HEK293 (cell line): ENCODE results near the gene PEAR1.
A peak's percentile ranks its signal among the peaks of the same experiment; 100 is the strongest.

Experiments
- BCL11A ChIP-seq: fragments of 450-650 bp; formaldehyde crosslinking; IDR thresholded peaks from 2 replicates; pipeline ENCODE4 v1.5.1; 2016; ENCODE audit warnings: low read depth, missing biosample characterization, missing genetic modification characterization
- EGR2 ChIP-seq: fragments of 450-650 bp; formaldehyde crosslinking; IDR thresholded peaks from 2 replicates; pipeline ENCODE4 v1.5.1; 2016; ENCODE audit warnings: low read depth, missing biosample characterization, missing genetic modification characterization
- HIC1 ChIP-seq: fragments of 450-650 bp; formaldehyde crosslinking; IDR thresholded peaks from 2 replicates; pipeline ENCODE4 v1.5.1; 2016; ENCODE audit warnings: missing biosample characterization, missing genetic modification characterization
- KLF1 ChIP-seq: fragments of 450-650 bp; formaldehyde crosslinking; IDR thresholded peaks from 2 replicates; pipeline ENCODE4 v1.5.1; 2016; ENCODE audit warnings: missing biosample characterization, missing genetic modification characterization
- KLF16 ChIP-seq: fragments of 450-650 bp; formaldehyde crosslinking; IDR thresholded peaks from 2 replicates; pipeline ENCODE4 v1.5.1; 2017; ENCODE audit warnings: missing biosample characterization, missing genetic modification characterization
- KLF8 ChIP-seq: fragments of 450-650 bp; formaldehyde crosslinking; IDR thresholded peaks from 2 replicates; pipeline ENCODE4 v1.5.1; 2016; ENCODE audit warnings: missing biosample characterization, missing genetic modification characterization
- MEIS1 ChIP-seq: sonication (generic); formaldehyde crosslinking; IDR thresholded peaks from 2 replicates; pipeline ENCODE4 v1.8.1; 2022; ENCODE audit warnings: missing genetic modification reagents, mild to moderate bottlenecking, borderline replicate concordance
- RBAK ChIP-seq: fragments of 450-650 bp; formaldehyde crosslinking; IDR thresholded peaks from 2 replicates; pipeline ENCODE4 v1.5.1; 2016; ENCODE audit warnings: missing biosample characterization, missing genetic modification characterization
- YY2 ChIP-seq: fragments of 450-650 bp; formaldehyde crosslinking; IDR thresholded peaks from 2 replicates; pipeline ENCODE4 v1.5.1; 2016; ENCODE audit warnings: missing biosample characterization, missing genetic modification characterization
- ZBTB48 ChIP-seq: fragments of 450-650 bp; formaldehyde crosslinking; IDR thresholded peaks from 2 replicates; pipeline ENCODE4 v1.5.1; 2016; ENCODE audit warnings: missing biosample characterization, missing genetic modification characterization
- ZFP41 ChIP-seq: fragments of 450-650 bp; formaldehyde crosslinking; IDR thresholded peaks from 2 replicates; pipeline ENCODE4 v1.5.1; 2016; ENCODE audit warnings: missing biosample characterization, missing genetic modification characterization, borderline replicate concordance
- ZNF112 ChIP-seq: fragments of 450-650 bp; formaldehyde crosslinking; IDR thresholded peaks from 2 replicates; pipeline ENCODE4 v1.5.0; 2017; ENCODE audit warnings: missing biosample characterization, missing genetic modification characterization
- ZNF157 ChIP-seq: fragments of 450-650 bp; formaldehyde crosslinking; IDR thresholded peaks from 2 replicates; pipeline ENCODE4 v1.5.1; 2016; ENCODE audit warnings: missing biosample characterization, missing genetic modification characterization
- ZNF16 ChIP-seq: fragments of 450-650 bp; formaldehyde crosslinking; IDR thresholded peaks from 2 replicates; pipeline ENCODE4 v1.5.1; 2016; ENCODE audit warnings: low read depth, missing biosample characterization, missing genetic modification characterization
- ZNF2 ChIP-seq: fragments of 450-650 bp; formaldehyde crosslinking; IDR thresholded peaks from 2 replicates; pipeline ENCODE4 v1.5.1; 2016; ENCODE audit warnings: missing biosample characterization, missing genetic modification characterization
- ZNF221 ChIP-seq: fragments of 450-650 bp; formaldehyde crosslinking; IDR thresholded peaks from 2 replicates; pipeline ENCODE4 v1.5.1; 2017; ENCODE audit warnings: missing biosample characterization, missing genetic modification characterization, borderline replicate concordance
- ZNF239 ChIP-seq: fragments of 450-650 bp; formaldehyde crosslinking; IDR thresholded peaks from 2 replicates; pipeline ENCODE4 v1.5.1; 2016; ENCODE audit warnings: missing biosample characterization, missing genetic modification characterization
- ZNF341 ChIP-seq: fragments of 450-650 bp; formaldehyde crosslinking; IDR thresholded peaks from 2 replicates; pipeline ENCODE4; 2016; ENCODE audit warnings: low read depth, missing biosample characterization, missing genetic modification characterization
- ZNF513 ChIP-seq: fragments of 450-650 bp; IDR thresholded peaks from 2 replicates; pipeline ENCODE4 v1.5.1; 2018; ENCODE audit warnings: missing biosample characterization, missing genetic modification characterization
- ZNF529 ChIP-seq: fragments of 450-650 bp; formaldehyde crosslinking; IDR thresholded peaks from 2 replicates; pipeline ENCODE4 v1.5.1; 2017; ENCODE audit warnings: missing genetic modification characterization, missing biosample characterization; ENCODE audit not compliant: insufficient replicate concordance
- ZNF548 ChIP-seq: fragments of 450-650 bp; formaldehyde crosslinking; IDR thresholded peaks from 2 replicates; pipeline ENCODE4 v1.5.1; 2016; ENCODE audit warnings: missing biosample characterization, missing genetic modification characterization
- ZNF571 ChIP-seq: fragments of 450-650 bp; formaldehyde crosslinking; IDR thresholded peaks from 2 replicates; pipeline ENCODE4 v1.5.0; 2017; ENCODE audit warnings: missing biosample characterization, missing genetic modification characterization
- ZNF624 ChIP-seq: fragments of 450-650 bp; formaldehyde crosslinking; IDR thresholded peaks from 2 replicates; pipeline ENCODE4 v1.5.1; 2017; ENCODE audit warnings: missing biosample characterization, missing genetic modification characterization
- ZNF654 ChIP-seq: fragments of 450-650 bp; formaldehyde crosslinking; IDR thresholded peaks from 2 replicates; pipeline ENCODE4 v1.5.1; 2016; ENCODE audit warnings: low read depth, missing biosample characterization, missing genetic modification characterization
- ZNF76 ChIP-seq: fragments of 450-650 bp; formaldehyde crosslinking; IDR thresholded peaks from 2 replicates; pipeline ENCODE4; 2016; ENCODE audit warnings: low read depth, missing biosample characterization, missing genetic modification characterization, borderline replicate concordance
- ZNF792 ChIP-seq: fragments of 450-650 bp; formaldehyde crosslinking; IDR thresholded peaks from 2 replicates; pipeline ENCODE4 v1.5.1; 2016; ENCODE audit warnings: missing biosample characterization, missing genetic modification characterization
- ZSCAN16 ChIP-seq: fragments of 450-650 bp; formaldehyde crosslinking; IDR thresholded peaks from 2 replicates; pipeline ENCODE4 v1.5.1; 2016; ENCODE audit warnings: missing biosample characterization, missing genetic modification characterization
- ZSCAN30 ChIP-seq: fragments of 450-650 bp; IDR thresholded peaks from 2 replicates; pipeline ENCODE4 v1.5.1; 2018; ENCODE audit warnings: missing biosample characterization, mild to moderate bottlenecking, missing genetic modification characterization, moderate library complexity
- TF ChIP-seq, protein P1 (sequence below): fragments of 450-650 bp; formaldehyde crosslinking; optimal IDR thresholded peaks from 2 replicates; pipeline ENCODE3; 2016; ENCODE audit warnings: missing biosample characterization, mild to moderate bottlenecking, missing genetic modification characterization
- TF ChIP-seq, protein P2 (sequence below): fragments of 450-650 bp; formaldehyde crosslinking; IDR thresholded peaks from 2 replicates; pipeline ENCODE4 v1.5.1; 2016; ENCODE audit warnings: missing biosample characterization, missing genetic modification characterization, borderline replicate concordance

The PEAR1 gene

GRCh38 chr1:156910309-156910782, 16.8 kb downstream of the PEAR1 start (continued):
- no peak for TF ChIP-seq ZFP41 (tag by site-specific recombination)
- TF ChIP-seq, protein P1, sequence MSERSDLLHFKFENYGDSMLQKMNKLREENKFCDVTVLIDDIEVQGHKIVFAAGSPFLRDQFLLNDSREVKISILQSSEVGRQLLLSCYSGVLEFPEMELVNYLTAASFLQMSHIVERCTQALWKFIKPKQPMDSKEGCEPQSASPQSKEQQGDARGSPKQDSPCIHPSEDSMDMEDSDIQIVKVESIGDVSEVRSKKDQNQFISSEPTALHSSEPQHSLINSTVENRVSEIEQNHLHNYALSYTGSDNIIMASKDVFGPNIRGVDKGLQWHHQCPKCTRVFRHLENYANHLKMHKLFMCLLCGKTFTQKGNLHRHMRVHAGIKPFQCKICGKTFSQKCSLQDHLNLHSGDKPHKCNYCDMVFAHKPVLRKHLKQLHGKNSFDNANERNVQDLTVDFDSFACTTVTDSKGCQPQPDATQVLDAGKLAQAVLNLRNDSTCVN (tag by site-specific recombination), result no peak
- TF ChIP-seq ZNF654 (tag by site-specific recombination), result no peak; the same call in 1 of the 2 replicates
- TF ChIP-seq ZNF571, result no peak
- TF ChIP-seq YY2 (tag by site-specific recombination), result no peak
- no peak for TF ChIP-seq ZSCAN30 (tag by site-specific recombination)
- TF ChIP-seq ZBTB48 (tag by site-specific recombination), result no peak
- TF ChIP-seq KLF1 (tag by site-specific recombination), result 0 out of 2 replicates have a peak, but pooled peaks have one; percentile 20
- no peak for TF ChIP-seq ZNF239
- TF ChIP-seq ZSCAN16 (tag by site-specific recombination), result no peak
- TF ChIP-seq ZNF529 (tag by site-specific recombination), result no peak
- no peak for TF ChIP-seq MEIS1 (CRISPR knock-in tag)
- no peak for TF ChIP-seq ZNF112
- TF ChIP-seq ZNF221 (tag by site-specific recombination), result no peak
- peak; percentile 74 for TF ChIP-seq KLF8 (tag by site-specific recombination)
- TF ChIP-seq ZNF2 (tag by site-specific recombination), result 0 out of 2 replicates have a peak, but pooled peaks have one; percentile 30
- no peak for TF ChIP-seq ZNF341 (tag by site-specific recombination)
- TF ChIP-seq ZNF157, result no peak
- no peak for TF ChIP-seq RBAK (tag by site-specific recombination)
- peak; percentile 82 for TF ChIP-seq EGR2
- 0 out of 2 replicates have a peak, but pooled peaks have one; percentile 36 for TF ChIP-seq BCL11A
- TF ChIP-seq ZNF548 (tag by site-specific recombination), result no peak
- TF ChIP-seq ZNF16 (tag by site-specific recombination), result no peak
- TF ChIP-seq ZNF76, result no peak
- TF ChIP-seq KLF16, result 0 out of 2 replicates have a peak, but pooled peaks have one; percentile 52
- no peak for TF ChIP-seq ZNF792 (tag by site-specific recombination)
- no peak for TF ChIP-seq ZNF624 (tag by site-specific recombination)
- peak; percentile 85 for TF ChIP-seq HIC1 (tag by site-specific recombination)
- TF ChIP-seq ZNF513 (tag by site-specific recombination), result no peak
- TF ChIP-seq, protein P2, sequence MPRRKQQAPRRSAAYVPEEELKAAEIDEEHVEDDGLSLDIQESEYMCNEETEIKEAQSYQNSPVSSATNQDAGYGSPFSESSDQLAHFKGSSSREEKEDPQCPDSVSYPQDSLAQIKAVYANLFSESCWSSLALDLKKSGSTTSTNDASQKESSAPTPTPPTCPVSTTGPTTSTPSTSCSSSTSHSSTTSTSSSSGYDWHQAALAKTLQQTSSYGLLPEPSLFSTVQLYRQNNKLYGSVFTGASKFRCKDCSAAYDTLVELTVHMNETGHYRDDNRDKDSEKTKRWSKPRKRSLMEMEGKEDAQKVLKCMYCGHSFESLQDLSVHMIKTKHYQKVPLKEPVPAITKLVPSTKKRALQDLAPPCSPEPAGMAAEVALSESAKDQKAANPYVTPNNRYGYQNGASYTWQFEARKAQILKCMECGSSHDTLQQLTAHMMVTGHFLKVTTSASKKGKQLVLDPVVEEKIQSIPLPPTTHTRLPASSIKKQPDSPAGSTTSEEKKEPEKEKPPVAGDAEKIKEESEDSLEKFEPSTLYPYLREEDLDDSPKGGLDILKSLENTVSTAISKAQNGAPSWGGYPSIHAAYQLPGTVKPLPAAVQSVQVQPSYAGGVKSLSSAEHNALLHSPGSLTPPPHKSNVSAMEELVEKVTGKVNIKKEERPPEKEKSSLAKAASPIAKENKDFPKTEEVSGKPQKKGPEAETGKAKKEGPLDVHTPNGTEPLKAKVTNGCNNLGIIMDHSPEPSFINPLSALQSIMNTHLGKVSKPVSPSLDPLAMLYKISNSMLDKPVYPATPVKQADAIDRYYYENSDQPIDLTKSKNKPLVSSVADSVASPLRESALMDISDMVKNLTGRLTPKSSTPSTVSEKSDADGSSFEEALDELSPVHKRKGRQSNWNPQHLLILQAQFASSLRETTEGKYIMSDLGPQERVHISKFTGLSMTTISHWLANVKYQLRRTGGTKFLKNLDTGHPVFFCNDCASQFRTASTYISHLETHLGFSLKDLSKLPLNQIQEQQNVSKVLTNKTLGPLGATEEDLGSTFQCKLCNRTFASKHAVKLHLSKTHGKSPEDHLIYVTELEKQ (tag by site-specific recombination), result no peak
